NCI-H146 (cell line): ENCODE measurements around the gene SLC29A4.
"Not testable (repeated sequence)": the region's sequence is repeated elsewhere in the genome, so short reads cannot be mapped to it uniquely, and the experiment has no call there.

Experiments
- DNase-seq: peaks from one replicate; lab custom pipeline; 2025; lab: John Stamatoyannopoulos, UW

Gene SLC29A4

GRCh38 chr7:5323800-5324781 lies 41.3 kb downstream of the SLC29A4 start:
- DNase-seq, result not testable (repeated sequence)

- DNase-seq, result no peak
Measured at GRCh38 chr7:5324961-5325360, 42.2 kb downstream of the SLC29A4 start.

- no peak for DNase-seq
Measured at GRCh38 chr7:5330288-5330687, 47.5 kb downstream of the SLC29A4 start.

- DNase-seq, result no peak
Measured at GRCh38 chr7:5332579-5332978, 49.8 kb downstream of the SLC29A4 start.

DNA sequence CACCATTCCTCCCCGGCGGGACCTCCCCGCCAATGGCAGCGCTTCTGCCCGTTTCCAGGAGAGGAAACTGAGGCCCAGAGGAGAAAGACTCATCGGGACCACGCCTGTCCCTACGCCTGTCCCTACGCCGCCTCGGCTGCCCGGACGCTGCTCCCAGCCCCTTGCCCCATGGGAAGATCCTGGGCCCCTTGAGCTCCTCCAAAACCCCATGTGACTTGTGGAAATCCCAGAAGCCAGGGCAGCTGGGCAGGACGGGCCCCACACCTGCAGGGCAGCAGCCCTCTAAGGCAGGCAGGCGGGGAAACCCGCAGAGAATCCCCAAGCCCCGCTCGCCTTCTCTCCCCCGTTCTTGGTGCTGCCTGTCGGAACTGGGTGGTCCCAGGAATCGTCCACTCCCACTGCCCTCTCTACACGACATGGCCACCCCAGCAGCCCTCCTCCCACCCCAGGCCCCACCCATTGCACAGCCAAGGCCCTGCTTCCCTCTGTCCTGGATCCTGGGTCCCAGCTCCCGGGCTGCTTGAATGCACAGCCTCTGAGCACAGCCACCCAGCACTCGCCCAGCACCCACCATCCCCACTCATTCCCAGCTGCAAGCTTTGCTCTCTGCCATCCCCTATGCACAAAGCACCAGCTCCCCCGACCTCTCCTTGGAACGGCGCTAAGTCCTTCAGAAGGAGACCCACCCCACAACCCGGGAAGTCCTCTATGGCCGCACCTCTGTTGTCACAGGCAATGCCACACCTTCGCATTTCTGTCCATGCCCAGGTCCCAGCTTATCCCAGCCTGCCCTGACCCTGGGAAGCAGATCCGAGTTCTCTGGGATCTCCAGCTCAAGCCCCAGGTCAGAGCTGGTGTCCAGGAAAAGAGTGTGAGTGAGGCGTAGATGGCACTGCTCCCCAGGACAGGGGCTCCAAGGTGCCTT lies 50.6 kb downstream of the SLC29A4 start:
- no peak for DNase-seq

DNA sequence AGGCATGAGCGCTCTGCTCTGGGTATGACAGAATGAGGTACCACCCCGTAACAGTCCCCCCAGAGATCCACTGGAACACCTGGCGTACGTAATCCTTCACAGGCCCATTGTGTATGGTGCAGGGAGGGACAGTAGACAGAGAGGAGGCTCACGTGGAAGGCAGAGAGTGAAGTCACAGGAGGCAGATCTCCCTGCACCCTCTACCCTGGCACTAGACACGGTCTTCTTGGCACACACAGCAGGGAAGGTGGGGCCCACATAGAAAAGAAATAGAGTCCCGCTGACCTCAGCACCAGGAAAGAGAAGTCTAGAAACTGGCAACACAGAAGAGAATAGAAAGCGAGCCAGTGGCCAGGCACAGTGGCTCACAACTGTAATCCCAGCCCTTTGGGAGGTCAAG lies 51.9 kb downstream of the SLC29A4 start:
- DNase-seq, result no peak

DNA sequence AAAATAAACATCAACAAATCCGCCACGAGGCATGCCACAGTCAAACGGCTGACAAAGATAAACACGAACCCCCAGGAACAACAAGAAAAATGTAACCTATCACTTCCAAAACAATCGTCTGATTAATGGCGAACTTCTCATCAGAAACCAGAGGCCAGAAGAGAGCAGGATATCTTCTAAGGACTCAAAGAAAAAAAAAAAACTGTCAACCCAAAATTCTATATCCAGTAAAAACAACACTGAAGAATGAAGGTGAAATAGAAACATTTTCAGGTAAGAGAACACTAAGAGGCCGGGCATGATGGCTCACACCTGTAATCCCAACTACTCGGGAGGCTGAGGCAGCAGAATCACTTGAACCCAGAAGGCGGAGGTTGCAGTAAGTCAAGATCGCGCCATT lies 54.3 kb downstream of the SLC29A4 start:
- DNase-seq, result no peak

DNA sequence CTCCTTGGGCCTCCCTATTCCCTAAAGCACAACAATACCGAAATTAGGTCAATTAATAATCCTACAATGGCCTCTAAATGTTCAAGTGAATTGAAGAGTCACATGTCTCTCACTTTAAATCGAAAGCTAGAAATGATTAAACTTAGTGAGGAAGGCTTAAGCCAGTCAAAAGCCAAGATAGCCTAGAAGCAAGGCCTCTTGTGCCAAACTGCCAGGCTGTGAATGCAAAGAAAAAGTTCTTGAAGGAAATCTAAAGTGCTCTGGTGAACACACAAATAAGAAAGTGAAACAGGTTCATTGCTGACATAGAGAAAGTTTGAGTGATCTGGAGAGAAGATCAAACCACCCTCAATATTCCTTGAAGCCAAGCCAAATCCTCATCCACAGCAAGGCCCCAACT lies 57.2 kb downstream of the SLC29A4 start:
- no peak for DNase-seq

DNA sequence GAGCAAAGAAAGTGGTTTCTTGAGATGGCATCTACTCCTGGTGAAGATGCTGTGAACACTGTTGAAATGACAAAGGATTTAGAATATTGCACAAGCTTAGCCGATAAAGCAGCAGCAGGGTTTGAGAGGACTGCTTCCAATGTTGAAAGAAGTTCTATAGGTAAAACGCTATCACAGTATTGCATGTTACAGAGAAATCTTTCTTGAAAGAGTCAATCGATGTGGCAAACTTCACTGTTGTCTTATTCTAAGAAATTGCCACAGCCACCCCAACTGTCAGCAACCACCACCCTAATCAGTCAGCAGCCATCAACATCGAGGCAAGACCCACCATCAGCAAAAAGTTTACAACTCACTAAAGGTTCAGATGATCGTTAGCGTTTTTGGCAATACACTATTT lies 59.9 kb downstream of the SLC29A4 start:
- DNase-seq, result no peak

DNA sequence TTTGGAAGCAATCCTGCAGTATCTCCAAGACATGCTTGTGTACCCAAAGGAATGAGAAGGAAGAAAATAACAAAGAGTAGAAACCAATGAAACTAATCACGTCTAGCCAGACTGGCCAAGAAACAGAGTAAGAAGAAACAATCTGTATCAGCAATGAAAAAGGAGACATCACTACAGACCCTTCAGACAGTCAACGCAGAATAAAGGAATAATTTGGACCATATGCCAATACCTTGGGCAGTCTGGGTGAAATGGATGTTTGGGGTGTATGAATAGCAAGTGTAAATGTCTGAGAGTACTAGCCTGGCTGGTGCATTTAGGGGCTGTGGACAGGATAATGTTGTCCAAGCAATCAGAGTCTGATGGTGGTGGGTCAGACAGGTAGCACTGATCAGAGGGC lies 61.1 kb downstream of the SLC29A4 start:
- no peak for DNase-seq

GRCh38 chr7:5344342-5344741 lies 61.6 kb downstream of the SLC29A4 start:
- no peak for DNase-seq

- DNase-seq, result no peak
Measured at GRCh38 chr7:5345171-5345570, 62.4 kb downstream of the SLC29A4 start.

DNA sequence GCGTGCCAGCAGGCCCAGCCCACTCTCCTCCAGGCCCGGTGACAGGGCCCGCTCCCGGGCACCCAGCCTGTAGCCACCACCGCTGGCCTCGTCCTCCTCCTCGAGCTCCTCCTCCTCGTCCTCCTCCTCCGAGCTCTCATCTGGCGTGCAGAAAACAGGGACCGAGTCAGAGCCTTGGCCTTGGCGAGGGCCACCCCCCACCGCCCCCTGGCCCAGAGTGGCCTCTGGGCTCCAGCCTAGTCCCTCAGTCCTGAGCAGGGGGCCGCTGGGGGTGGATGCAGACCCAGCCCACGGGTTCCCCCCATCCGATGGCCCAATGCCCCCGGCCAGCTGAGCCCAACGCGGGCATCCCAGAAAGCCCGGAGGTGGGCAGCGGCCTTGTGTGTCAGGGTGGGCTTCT lies 62.9 kb downstream of the SLC29A4 start:
- no peak for DNase-seq

- DNase-seq, result no peak
Measured at GRCh38 chr7:5348134-5349004, 65.6 kb downstream of the SLC29A4 start.

GRCh38 chr7:5349005-5349380 lies 66.2 kb downstream of the SLC29A4 start:
- no peak for DNase-seq

- DNase-seq, result no peak
Measured at GRCh38 chr7:5349437-5350173, 66.9 kb downstream of the SLC29A4 start.

DNA sequence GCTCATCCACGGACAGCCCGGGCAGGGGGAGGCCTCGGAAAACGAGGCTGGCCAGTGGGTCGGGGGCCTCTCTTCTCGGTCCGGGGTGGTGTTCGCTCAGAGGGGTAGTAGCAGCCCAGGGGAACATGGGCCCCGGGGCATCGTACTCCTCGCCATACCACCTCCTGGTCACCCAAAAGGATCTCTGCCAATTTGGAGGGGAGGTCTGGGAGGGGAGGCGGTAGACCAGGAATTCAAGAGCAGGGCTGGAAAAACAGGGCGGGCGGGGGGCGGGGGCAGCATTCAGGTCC lies 67.4 kb downstream of the SLC29A4 start:
- no peak for DNase-seq

DNA sequence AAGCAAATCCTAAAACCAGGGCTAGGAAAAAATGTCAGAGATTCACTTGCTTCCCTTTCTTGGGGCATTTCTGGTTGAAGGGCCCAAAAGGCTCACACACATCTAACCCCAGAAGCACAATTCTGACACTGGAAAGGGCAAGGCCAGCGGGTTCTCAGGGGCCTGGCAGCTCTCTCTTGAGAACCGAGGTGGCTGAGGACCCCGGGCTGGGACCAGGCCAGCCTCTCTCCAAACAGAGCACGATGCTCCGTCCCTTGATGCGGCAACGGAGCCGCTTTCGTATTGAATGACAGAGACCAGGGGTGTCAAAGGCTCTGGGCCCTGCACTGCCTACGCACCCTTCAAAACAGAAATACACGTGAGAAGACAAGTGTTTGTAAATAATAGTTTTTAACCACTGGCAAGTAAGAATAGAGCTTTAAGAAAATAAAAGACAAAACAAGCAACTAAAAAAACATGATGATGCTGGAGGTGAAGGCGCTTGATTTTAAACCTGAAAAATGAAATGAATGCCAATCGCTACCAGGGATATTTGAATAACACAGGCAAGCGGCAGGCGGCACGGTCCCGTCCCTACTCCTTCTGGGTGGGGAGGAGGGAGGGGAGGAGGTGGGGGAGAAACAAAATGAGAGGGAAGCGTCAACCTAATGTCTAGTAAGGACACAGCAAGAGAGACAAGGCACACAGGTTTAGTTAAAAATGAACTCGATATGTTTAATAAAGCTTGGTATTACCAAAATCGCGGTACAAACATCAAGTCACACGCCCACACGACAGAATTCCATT lies 68.0 kb downstream of the SLC29A4 start:
- DNase-seq, result no peak

- DNase-seq, result no peak
Measured at GRCh38 chr7:5351507-5352265, 68.9 kb downstream of the SLC29A4 start.
